Kidney (tissue), 14 donors: Measurements from ENCODE around the gene EFHC2. TPM values are rescaled to one million over a fixed set of nuclear protein-coding genes. Genes with fewer than 3 reads are reported as not detected.

ENCODE experiments used
- DNase-seq, 5 donors: peaks; one replicate each; pipeline ENCODE4 v3.0.0-alpha.2; 2013 to 2020
- FAIRE-seq: peaks from 2 replicates; lab custom pipeline; 2012; peaks lifted over from hg19 to GRCh38; lab: Jason Lieb, UNC
- H3K27ac ChIP-seq, 2 donors: one replicate each; pipeline ENCODE4 v1.7.0; 2013; ENCODE audit warnings: low read depth in 2 of 2, low read length in 2 of 2, inconsistent platforms in 1 of 2
- H3K27me3 ChIP-seq: one replicate; pipeline ENCODE4 v1.7.1; 2013; ENCODE audit warnings: low read length, inconsistent platforms; ENCODE audit not compliant: control insufficient read depth, insufficient read depth
- H3K36me3 ChIP-seq, 3 donors: one replicate each; pipeline versions ENCODE4 v1.7.0 to v1.7.1; 2013; ENCODE audit warnings: low read length in 3 of 3, control low read depth in 1 of 3, inconsistent platforms in 1 of 3; ENCODE audit not compliant: insufficient read depth in 3 of 3, control insufficient read depth in 2 of 3
- H3K4me1 ChIP-seq, 3 donors: one replicate each; pipeline versions ENCODE4 v1.7.0 to v1.7.1; 2013; ENCODE audit warnings: low read length in 3 of 3, inconsistent platforms in 1 of 3, low read depth in 1 of 3; ENCODE audit not compliant: control insufficient read depth in 2 of 3, insufficient read depth in 2 of 3
- H3K4me3 ChIP-seq, 3 donors: one replicate each; pipeline versions ENCODE4 v1.7.0 to v1.8.1; 2013; ENCODE audit warnings: low read length in 3 of 3, control low read depth in 1 of 3, inconsistent platforms in 1 of 3
- H3K9ac ChIP-seq, 3 donors: one replicate each; pipeline versions ENCODE4 v1.7.0 to v1.7.1; 2013; ENCODE audit warnings: low read length in 3 of 3, control low read depth in 1 of 3, inconsistent platforms in 1 of 3
- H3K9me3 ChIP-seq, 3 donors: one replicate each; pipeline versions ENCODE4 v1.7.0 to v1.7.1; 2013; ENCODE audit warnings: low read length in 3 of 3, control low read depth in 1 of 3, inconsistent platforms in 1 of 3; ENCODE audit not compliant: control insufficient read depth in 2 of 3, insufficient read depth in 1 of 3
- CTCF ChIP-seq: IDR thresholded peaks from 3 replicates; pipeline ENCODE4 v1.5.1; 2012; ENCODE audit warnings: mild to moderate bottlenecking, moderate library complexity, borderline replicate concordance; ENCODE audit not compliant: insufficient read depth; ENCODE audit errors: extremely low read depth
- intact Hi-C: fragments of 100-400 bp; cut with DNase I; formaldehyde crosslinking; loops from one replicate; pipeline ENCODE4 v1.11.1; 2022
- polyA plus RNA-seq: library from polyadenylated mRNA; stranded (reverse); fragments of 350-450 nt; fragmentation: Illumina TruSeq; extraction: RNeasy Lipid Tissue Mini Kit (QIAGEN cat#74804); gene quantifications from one replicate; pipeline ENCODE4 v1.2.3, GENCODE V29; 2014; ENCODE audit warnings: low read depth, low replicate concordance; ENCODE audit not compliant: insufficient read depth
- total RNA-seq: library from RNA; stranded (reverse); fragmentation: NEBNext Ultra II Directional; extraction: Animal tissue kit (Norgen Biotek cat#: 25700); gene quantifications from one replicate; pipeline ENCODE4 v1.2.1, GENCODE V29; 2021
- donor health status: control.
- donor health status: control.
- donor health status: control.
- donor health status: control.
- donor health status: control.
- donor health status: DM: yes; HTN: yes; CAD: no.
- donor health status: Normal renal cell carcinoma (clear cell type).

Gene EFHC2
- total and polyA plus RNA-seq, 2 donors from 2014 or later = 1.6 to 6.4 TPM

GRCh38 chrX:44303119-44303518, 40.4 kb downstream of the EFHC2 start:
- Histone ChIP-seq H3K4me3 (no peak overlapping the region), H3K36me3 (no peaks in the 10 kb centered on the region), H3K27ac (no peak overlapping the region), H3K9ac (no peak overlapping the region), H3K27me3 (no peaks in the 10 kb centered on the region), H3K9me3 (no peaks in the 10 kb centered on the region), H3K4me1 (no peaks in the 10 kb centered on the region)
- DNase-seq (no peak), FAIRE-seq (no peak)
- intact Hi-C loops = no loop called here
- no peak for TF ChIP-seq CTCF

GRCh38 chrX:44299177-44299576, 44.3 kb downstream of the EFHC2 start:
- Histone ChIP-seq H3K27me3 (no peaks in the 10 kb centered on the region), H3K4me1 (no peaks in the 10 kb centered on the region), H3K9me3 (no peaks in the 10 kb centered on the region), H3K27ac (no peak overlapping the region), H3K9ac (no peak overlapping the region), H3K4me3 (no peak overlapping the region), H3K36me3 (no peaks in the 10 kb centered on the region)
- intact Hi-C loops = no loop called here
- DNase-seq (no peak), FAIRE-seq (no peak)
- TF ChIP-seq CTCF = no peak

- intact Hi-C loops = no loop called here
- no peak overlapping the region for H3K27ac ChIP-seq
- no peaks in the 10 kb centered on the region for H3K4me1 ChIP-seq
- DNase-seq = peak in 1 of 5 donors; percentile 13
- no peaks in the 10 kb centered on the region for H3K36me3 ChIP-seq
- no peak overlapping the region for H3K4me3 ChIP-seq
- H3K9ac ChIP-seq = no peak overlapping the region
- no peak for TF ChIP-seq CTCF
- no peaks in the 10 kb centered on the region for H3K27me3 ChIP-seq
- no peak for FAIRE-seq
- H3K9me3 ChIP-seq = no peaks in the 10 kb centered on the region
These were observed 51.9 kb downstream of the EFHC2 start for GRCh38 chrX:44291468-44292092.

GRCh38 chrX:44290718-44291117, 52.8 kb downstream of the EFHC2 start:
- intact Hi-C loops = no loop called here
- no peak for FAIRE-seq
- no peak for DNase-seq

More at GRCh38 chrX:44290718-44291117, 52.8 kb downstream of the EFHC2 start:
- no peak for TF ChIP-seq CTCF
- H3K9me3 ChIP-seq = no peaks in the 10 kb centered on the region
- no peaks in the 10 kb centered on the region for H3K4me1 ChIP-seq
- H3K27ac ChIP-seq = no peak overlapping the region
- no peaks in the 10 kb centered on the region for H3K36me3 ChIP-seq
- no peaks in the 10 kb centered on the region for H3K27me3 ChIP-seq
- no peak overlapping the region for H3K4me3 ChIP-seq
- H3K9ac ChIP-seq = no peak overlapping the region
